ENCODE measurements around the gene PDE9A. TPM values are rescaled to one million over a fixed set of nuclear protein-coding genes. Genes with fewer than 3 reads are reported as not detected.

Gene PDE9A
- total and polyA plus RNA-seq, 2 of the 4 experiments (the other 2 are of a cell fraction) = 0.89 to 0.90 TPM

GRCh38 chr21:42818328-42818749 is 164.9 kb downstream of the PDE9A start:
- Histone ChIP-seq H4K8ac (ENCODE audit: low read depth in 2 of 2, low read length in 2 of 2) (no peak overlapping the region), H3K9me3 (ENCODE audit: control insufficient read depth, insufficient read depth, low read length) (peaks cover 3% of the 10 kb centered on the region; the same call in 1 of the 2 replicates), H3K36me3 (ENCODE audit: control insufficient read depth, insufficient read depth, low read length) (no peaks in the 10 kb centered on the region), H2BK15ac (ENCODE audit: low read depth, low read length) (no peak overlapping the region), H2BK5ac (ENCODE audit: low read depth, low read length, poor library complexity, severe bottlenecking) (no peak overlapping the region), H3K18ac (ENCODE audit: low read depth, low read length) (no peak overlapping the region), H3K9ac (ENCODE audit: low read depth, low read length) (no peak overlapping the region), H4K20me1 (ENCODE audit: insufficient read depth, low read length) (no peaks in the 10 kb centered on the region), H3K9me1 (ENCODE audit: insufficient read depth, low read length) (no peaks in the 10 kb centered on the region), H3K27ac (ENCODE audit: insufficient read depth, low read length) (no peak overlapping the region), H2BK120ac (ENCODE audit: low read depth, low read length) (no peak overlapping the region), H2AK9ac (replicated peaks; ENCODE audit: low read depth, low read length, poor library complexity) (peak overlapping the region; percentile 85), H2AK5ac (ENCODE audit: low read depth, low read length) (no peak overlapping the region), H4K91ac (ENCODE audit: insufficient read depth, low read depth, low read length) (no peak overlapping the region), H3K27me3 (ENCODE audit: control insufficient read depth, insufficient read depth, low read length) (no peaks in the 10 kb centered on the region; the same call in 1 of the 2 replicates), H3K79me1 (ENCODE audit: low read depth in 1 of 2, low read length in 2 of 2) (no peaks in the 10 kb centered on the region), H3K23ac (ENCODE audit: low read depth, low read length) (no peak overlapping the region), H3K4ac (ENCODE audit: low read depth, low read length) (no peak overlapping the region), H3K4me3 (ENCODE audit: insufficient read depth, low read depth, low read length) (no peak overlapping the region), H3K4me1 (ENCODE audit: control insufficient read depth, insufficient read depth, low read length) (no peaks in the 10 kb centered on the region), H3K14ac (replicated peaks; ENCODE audit: low read depth, low read length) (no peak overlapping the region), H3K56ac (ENCODE audit: extremely low read depth, insufficient read depth, low read length) (no peak overlapping the region), H4K5ac (ENCODE audit: low read depth, low read length) (no peak overlapping the region), H3K4me2 (ENCODE audit: low read depth, low read length) (no peak overlapping the region), H2BK20ac (ENCODE audit: low read depth, low read length) (no peak overlapping the region), H2AFZ (replicated peaks; ENCODE audit: low read length, poor library complexity) (peak overlapping the region; percentile 51)
- no TSS peak for BruUV-seq (replicated peaks)
- in situ Hi-C loops (cut with MboI; ENCODE audit: low sequenced_read_pairs) (no loop called here), dilution Hi-C loops (cut with HindIII; ENCODE audit: low sequenced_read_pairs, unreplicated experiment) (no loop called here), intact Hi-C loops (cut with micrococcal nuclease) (loop anchor here (2.0 to 10.0 kb wide), 3 partner anchors 164 to 674 kb away; partner anchors contain the start of gene PDE9A)
- TF ChIP-seq SMC3 (IDR thresholded peaks at IDR 0.05; ENCODE audit: low read depth, low read length) (peak; percentile 84), CEBPB (IDR thresholded peaks at IDR 0.05; ENCODE audit: low read depth, low read length) (no peak), CHD1 (IDR thresholded peaks at IDR 0.05; ENCODE audit: low read depth, low read length) (no peak), CTCF (conservative IDR thresholded peaks at IDR 0.05; ENCODE audit: low read depth, low read length) (peak; percentile 74), MAZ (IDR thresholded peaks at IDR 0.05; ENCODE audit: borderline replicate concordance, low read depth, low read length) (no peak), RCOR1 (IDR thresholded peaks at IDR 0.05; ENCODE audit: insufficient replicate concordance, low read length) (no peak), RAD21 (IDR thresholded peaks at IDR 0.05; ENCODE audit: low read length) (peak; percentile 71), POLR2A (IDR thresholded peaks at IDR 0.05; ENCODE audit: low read depth, low read length) (no peak), MAFK (IDR thresholded peaks at IDR 0.05; ENCODE audit: low read depth, low read length) (no peak), BHLHE40 (IDR thresholded peaks at IDR 0.05; ENCODE audit: low read depth, low read length) (no peak)
- TF ChIP-seq, protein P1, sequence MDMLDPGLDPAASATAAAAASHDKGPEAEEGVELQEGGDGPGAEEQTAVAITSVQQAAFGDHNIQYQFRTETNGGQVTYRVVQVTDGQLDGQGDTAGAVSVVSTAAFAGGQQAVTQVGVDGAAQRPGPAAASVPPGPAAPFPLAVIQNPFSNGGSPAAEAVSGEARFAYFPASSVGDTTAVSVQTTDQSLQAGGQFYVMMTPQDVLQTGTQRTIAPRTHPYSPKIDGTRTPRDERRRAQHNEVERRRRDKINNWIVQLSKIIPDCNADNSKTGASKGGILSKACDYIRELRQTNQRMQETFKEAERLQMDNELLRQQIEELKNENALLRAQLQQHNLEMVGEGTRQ (IDR thresholded peaks at IDR 0.05; ENCODE audit: low read depth, low read length) = no peak
- ChIA-PET CTCF (interaction anchor here (0.9 to 2.9 kb wide), 2 partner anchors 217 to 225 kb away, joined by 3 to 17 read pairs; no protein-coding TSS in a partner anchor), POLR2A (ENCODE audit: unreplicated experiment) (no interaction called here)
- ATAC-seq (ENCODE audit: low read depth) (peak; percentile 89), DNase-seq (peak; percentile 39)
- WGBS, 2 experiments (ENCODE audit: extremely low coverage in 2 of 2, insufficient read length in 1 of 2) = no CpG with 5 or more reads among the region's 2 CpGs
